ENCODE data around the gene PHTF2. TPM values are rescaled to one million over a fixed set of nuclear protein-coding genes. Genes with fewer than 3 reads are reported as not detected.

PHTF2 gene
- total RNA-seq, 1 donor from 2014 or later, result 25.0 TPM

DNA sequence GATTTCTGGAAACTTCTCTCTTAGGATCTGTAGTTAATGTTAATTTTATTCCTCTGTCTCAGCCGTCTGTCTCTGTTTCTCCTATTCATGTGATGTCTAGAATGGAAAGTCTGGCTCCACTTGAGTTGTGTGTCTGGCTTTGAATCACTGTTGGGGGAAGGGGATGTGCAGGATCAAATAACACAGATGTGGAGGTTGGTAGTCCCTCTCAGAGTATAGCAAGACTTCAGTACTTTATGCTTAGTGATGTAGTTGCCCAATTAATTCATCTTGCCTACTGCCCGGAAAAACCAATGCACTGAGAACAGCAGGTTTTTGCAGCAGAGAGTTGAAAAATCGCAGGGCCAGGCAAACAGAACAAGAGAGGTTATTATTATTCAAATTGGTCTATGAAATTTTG is 79.2 kb downstream of the PHTF2 start:
- peak; percentile 11 for DNase-seq (ENCODE audit: low spot score)

DNA sequence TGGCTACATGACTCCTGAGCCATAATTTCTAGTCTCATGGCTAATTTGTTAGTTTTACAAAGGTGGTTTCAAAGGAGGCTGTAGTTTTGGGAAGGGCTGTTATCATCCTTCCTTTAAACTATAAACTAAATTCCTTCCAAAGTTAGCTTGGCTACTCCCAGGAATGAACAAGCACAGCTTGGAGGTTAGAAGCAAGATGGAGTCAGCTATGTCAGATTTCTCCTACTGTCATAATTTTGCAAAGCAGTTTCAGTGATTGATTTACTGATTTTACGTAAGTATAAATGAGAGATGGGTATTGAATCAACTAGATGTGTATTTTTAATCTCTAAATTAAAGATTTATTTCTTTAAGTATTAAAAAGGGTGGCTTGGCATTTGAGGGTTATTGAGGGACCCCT is 79.9 kb downstream of the PHTF2 start:
- DNase-seq (ENCODE audit: low spot score), result no peak

DNA sequence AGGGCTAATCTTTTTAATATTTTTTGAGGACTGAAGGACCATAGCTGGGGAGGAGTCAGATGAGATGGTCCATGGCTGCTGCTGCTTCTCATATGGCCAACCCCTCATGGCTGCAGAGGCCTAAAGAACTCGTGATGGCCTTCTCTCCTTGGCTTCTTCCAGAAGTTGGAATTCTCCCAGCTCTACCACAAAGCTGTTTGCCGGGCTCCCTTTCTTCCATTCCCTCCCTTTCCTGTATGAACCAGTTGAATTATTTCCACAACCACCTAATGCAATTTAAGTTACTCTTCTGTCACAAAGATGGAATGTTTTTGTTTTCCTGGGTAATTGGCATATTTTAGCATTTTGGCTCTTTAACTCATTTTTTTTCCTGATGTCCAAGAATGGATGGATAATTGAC is 80.7 kb downstream of the PHTF2 start:
- DNase-seq (ENCODE audit: low spot score), result no peak

DNA sequence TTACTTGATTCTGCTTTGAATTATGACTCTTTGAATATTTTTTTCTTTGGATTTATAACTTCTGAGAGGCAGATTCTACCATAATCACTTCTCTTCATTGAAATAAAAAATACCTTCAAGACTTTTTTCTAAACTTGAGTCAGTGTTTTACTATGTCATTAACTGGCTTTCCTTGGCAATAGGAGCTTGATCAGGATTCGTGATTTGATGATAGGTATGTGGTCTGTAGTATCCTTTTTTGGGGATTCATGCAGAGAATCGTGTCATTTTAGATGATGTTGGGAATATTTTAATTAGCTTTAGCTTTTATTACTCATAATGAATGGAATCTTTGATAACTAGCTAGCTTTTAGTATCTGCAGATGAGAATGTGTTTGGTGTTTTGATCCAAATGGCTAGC is 83.3 kb downstream of the PHTF2 start:
- DNase-seq (ENCODE audit: low spot score), result no peak

DNA sequence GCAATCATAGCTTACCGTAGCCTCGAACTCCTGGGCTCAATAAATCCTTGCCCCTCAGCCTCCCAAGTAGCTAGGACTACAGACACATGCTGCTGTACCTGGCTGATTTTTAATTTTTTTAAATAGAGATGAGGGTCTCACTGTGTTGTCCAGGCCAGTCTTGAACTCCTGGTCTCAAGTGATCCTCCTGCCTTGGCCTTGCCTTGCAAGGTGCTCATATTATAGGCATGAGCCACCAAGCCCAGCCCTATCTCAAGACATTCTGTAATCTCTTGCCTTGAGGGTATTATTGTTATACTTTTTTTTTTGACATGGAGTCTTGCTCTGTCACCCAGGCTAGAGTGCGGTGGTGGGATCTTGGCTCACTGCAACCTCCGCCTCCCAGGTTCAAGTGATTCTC is 86.6 kb downstream of the PHTF2 start:
- DNase-seq (ENCODE audit: low spot score), result no peak

DNA sequence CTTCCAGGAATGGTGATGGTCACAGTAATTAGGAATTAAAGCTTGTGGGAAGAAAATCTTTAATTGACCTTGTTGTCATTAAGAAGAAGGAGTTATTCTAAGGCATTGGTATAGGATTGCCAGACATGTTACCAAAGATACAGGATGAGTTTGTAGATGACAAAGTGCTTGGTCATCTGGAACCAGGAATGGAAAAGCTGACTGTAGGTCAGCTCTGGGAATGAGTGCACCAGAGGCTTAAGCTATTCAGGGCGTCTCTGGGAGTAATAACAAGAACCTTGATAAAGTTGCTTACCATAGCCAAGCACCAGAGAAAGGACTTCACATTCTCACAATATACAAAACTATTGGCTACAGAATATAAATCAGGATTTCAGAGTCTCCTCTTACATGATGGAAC is 89.0 kb downstream of the PHTF2 start:
- DNase-seq (ENCODE audit: low spot score), result peak; percentile 14

DNA sequence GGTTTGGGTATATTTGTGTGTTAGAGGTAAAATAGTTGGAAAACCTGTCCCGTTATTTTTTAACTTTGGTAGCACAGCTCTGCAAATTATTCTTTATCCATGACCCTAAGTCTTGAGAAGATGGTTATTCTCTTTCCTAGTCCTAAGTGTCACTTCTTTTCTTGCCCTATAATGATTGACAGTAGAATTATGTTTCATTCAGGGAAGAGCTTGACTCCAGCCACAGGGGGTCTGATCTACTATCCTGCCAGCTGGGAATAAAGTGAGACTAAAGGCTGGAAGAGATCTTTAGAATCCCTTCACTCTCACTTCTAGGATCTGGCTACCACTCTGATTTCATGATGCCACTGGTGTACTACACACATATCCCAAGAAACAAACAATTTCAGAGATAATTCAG is 90.4 kb downstream of the PHTF2 start:
- no peak for DNase-seq (ENCODE audit: low spot score)

DNA sequence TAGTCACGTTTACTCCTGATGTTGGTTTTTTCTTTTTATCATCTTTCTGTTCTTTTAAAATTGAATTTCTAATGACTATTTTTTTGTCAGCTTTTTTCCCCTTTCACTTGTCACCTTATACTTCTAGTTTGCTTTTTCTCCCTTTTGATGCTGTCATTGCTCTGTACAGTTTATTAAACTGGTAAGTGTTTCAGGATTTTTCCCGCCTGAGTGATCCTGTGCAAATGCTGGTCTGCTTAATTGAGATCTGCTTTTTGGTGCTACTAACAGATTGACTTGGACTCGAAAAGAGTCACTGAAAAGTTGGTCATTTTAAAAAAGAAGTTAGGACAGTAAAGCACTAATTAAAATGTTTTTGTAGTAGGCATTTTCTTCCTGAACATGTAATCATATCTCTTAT is 95.2 kb downstream of the PHTF2 start:
- DNase-seq (ENCODE audit: low spot score), result no peak

DNA sequence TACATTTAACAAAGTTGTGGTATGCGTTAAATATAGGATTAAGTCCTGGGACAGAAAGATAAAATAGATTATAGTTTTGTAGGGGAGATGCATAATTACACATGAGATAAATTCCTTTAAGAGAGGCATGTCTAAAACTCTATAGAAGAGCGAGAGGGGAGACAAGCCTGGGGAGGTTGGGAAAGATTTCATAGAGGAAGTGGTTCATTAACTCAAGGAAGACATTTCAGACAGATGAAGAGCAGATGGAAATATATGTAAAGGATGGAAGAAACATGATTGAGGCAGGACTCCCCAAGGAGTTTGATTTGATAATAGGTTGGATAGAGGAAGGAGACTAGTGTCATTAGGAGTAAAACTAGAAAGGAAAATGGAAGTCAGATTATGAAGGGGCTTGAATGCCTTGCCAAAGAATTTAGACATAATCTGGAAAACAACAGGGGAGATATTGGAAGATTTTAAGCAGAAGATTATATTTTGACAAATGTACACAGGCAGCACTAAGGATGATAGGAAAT is 96.1 kb downstream of the PHTF2 start:
- DNase-seq (ENCODE audit: low spot score), result no peak

DNA sequence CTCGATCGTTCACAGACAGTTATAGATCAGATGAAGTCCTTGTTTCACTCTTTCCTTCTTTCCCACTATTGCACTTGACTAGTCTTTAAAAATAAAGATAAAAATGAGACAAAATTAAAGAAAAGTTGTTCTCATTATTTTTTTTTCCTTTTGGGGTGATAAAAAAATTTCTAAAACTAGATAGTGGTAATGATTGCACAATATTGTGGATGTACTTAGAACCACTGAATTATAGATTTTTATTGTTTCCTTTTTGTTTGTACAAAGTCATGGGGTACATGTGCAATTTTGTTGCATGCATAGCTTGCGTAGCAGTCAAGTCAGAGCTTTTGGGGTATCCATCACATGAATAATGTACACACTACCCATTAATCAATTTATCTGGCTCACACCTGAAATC is 97.3 kb downstream of the PHTF2 start:
- no peak for DNase-seq (ENCODE audit: low spot score)

DNA sequence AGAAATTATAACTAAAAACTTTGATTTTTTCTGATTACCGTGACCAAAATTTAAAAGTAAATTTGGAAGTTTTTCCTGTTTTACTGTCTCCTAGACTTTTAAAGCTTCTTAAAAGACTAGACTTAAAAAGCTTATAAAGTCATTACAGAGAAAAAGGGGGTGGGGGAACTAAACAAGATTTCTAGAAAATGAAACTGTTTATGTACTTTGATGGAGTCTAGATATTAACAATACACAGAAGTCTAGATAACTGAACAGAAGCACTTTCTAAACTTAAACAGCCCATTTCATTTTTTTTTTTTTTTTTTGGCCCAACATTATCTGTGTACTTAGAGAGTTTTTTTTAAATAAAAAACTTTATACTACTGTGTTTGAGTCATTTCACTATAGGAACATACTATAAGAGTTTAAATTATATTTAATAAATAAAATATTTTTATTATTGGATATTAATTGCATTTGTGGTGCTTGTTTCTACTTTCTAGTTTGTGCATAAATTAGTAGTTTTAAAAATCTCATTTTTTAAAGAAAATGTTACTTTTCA is 98.5 kb downstream of the PHTF2 start:
- no peak for DNase-seq (ENCODE audit: low spot score)

DNA sequence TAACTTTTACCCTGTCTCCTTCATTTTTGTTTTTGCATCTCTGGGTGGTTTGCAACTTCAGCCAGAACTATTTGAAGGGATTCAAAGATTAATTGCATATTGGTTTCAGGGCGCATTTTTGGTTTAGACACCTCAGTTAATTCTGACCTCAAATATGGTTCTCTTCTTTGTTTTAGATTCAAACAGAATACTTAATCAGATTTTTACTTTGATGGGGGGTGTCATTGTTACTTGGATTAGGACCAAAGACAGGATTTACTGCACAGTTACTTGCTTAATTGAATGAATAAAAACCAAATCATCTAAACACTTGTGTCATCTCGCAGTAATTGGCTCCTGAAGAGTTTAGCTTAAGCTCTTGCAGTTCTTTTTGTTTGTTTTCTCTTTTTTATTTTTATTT is 100.9 kb downstream of the PHTF2 start:
- DNase-seq (ENCODE audit: low spot score), result no peak

DNA sequence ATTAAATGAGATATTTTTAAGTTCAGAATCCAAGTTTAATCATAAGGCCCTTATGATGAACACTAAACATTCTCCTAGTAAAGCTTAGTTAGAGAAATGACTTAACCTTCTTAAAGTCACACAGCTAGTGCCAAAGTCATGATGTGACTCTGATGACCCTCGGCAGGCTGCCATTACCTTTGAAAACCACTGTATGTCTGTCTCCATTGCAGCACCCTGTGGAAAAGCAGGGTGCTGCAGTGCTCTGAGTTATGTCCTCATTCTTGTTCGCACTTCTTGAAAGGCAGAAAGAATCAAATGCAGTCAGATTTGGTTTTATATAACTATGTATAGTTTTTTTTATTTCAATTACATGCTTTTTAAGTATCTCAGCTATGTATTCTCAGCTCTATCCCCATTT is 105.0 kb downstream of the PHTF2 start:
- DNase-seq (ENCODE audit: low spot score), result no peak

DNA sequence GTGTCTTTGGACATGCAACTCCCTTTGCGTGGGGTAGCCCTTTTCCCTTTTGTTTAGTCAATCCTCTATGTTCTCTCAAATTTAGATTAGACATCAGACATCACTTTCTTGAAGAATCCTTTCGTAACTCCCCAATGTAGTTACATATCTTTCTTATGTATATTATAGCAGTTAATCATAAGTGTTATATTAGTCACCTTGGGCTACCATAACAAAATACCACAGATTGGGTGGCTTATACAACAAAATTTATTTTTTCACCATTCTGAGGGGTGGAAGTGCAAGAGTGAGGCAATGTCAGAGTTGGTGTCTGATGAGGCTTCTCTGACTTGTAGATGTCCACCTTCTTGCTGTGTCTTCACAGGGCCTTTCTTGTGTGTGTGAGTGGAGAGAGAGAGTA is 105.7 kb downstream of the PHTF2 start:
- no peak for DNase-seq (ENCODE audit: low spot score)

DNA sequence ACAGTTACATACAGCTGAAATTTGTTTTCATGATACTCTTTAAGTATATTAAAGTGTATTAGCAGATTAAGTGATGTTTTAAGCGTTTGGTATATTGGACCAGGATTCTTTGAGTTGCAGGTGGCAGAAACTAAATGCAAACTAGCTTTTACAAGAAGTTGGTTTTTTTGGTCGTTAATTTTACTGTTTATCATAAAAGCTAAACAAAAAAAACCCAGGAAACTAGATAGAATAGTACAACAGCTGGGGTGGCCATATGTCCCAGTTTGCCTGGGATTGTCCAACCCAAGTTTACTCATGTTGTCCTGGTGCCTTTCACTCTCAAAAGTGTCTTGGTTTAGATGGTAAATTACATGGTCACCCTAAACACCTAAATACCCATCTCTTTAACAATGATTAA is 108.7 kb downstream of the PHTF2 start:
- no peak for DNase-seq (ENCODE audit: low spot score)

DNA sequence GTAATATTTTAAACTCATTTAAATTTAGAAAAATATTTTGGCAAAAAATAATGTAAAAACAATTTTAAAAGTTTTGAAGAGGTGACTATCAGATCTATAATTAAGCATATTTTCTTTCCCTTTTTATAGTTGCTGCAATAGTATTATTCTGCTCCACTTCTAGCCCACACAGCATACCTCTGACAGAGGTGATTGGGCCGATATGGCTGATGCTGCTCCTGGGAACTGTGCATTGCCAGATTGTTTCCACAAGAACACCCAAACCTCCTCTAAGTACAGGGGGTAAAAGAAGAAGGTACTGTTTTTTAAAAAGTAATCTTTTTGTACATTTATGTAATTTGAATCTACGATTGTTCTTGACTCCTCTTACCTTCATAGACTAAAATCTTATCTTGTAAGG is 110.1 kb downstream of the PHTF2 start:
- no peak for DNase-seq (ENCODE audit: low spot score)

DNA sequence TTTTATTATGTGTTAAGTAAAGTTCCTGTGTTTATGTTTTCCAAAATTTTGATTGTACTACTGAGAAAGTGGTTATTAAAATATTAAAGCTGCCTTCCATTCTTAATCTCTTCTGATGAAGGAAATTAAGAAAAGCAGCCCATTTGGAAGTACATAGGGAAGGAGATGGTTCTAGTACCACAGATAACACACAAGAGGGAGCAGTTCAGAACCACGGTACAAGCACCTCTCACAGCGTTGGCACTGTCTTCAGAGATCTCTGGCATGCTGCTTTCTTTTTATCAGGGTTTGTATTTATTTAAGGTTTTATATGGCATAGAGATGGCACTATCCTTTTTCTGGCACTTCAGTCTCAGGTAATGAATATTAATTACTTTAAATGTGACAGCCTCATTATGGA is 111.6 kb downstream of the PHTF2 start:
- no peak for DNase-seq (ENCODE audit: low spot score)

DNA sequence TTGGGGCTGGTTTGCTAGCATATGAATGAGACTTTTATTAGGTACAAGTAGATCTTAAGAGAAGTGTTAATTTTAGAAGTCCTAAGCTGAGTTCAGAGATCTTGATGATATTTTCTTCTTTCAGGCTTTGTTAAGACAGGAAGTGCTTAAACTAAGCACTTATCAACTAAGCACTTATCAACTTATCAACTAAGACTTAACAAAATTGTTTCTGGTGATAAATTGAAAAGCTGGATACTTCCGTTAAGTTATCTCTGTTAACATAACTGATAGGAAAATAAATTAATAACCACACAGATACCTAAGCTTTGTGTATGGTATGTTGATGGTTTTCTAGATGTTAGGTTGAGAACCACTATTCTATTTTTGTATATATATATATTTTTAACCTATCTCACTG is 113.7 kb downstream of the PHTF2 start:
- DNase-seq (ENCODE audit: low spot score), result no peak

DNA sequence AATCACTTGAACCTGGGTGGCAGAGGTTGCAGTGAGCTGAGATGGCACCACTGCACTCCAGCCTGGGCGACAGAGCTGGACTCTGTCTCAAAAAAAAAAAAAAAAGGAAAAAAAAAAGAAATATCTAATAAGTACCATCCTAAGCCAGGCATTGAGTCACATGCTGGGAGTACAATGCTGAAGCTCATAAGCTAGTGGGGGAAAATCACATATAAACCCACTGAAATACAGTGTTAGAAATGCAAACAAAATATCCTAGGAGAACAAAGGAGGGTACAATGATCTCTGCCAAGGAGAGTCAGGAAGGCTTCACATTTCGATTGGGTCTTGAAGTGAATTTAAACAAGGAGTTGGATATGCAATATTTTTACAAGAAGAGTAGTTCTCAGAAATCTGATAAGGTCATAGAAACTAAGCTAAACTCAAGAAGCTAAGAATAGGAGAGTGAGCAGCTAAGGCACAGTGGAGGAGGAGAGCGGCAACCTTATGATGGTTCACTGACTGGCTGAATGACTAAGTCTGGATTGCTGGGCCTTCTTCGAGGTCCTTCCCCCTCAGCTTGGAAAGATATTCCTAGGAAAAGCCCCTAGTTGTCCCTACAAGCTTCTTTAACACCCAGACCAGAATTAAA is 115.5 kb downstream of the PHTF2 start:
- DNase-seq (ENCODE audit: low spot score), result no peak

DNA sequence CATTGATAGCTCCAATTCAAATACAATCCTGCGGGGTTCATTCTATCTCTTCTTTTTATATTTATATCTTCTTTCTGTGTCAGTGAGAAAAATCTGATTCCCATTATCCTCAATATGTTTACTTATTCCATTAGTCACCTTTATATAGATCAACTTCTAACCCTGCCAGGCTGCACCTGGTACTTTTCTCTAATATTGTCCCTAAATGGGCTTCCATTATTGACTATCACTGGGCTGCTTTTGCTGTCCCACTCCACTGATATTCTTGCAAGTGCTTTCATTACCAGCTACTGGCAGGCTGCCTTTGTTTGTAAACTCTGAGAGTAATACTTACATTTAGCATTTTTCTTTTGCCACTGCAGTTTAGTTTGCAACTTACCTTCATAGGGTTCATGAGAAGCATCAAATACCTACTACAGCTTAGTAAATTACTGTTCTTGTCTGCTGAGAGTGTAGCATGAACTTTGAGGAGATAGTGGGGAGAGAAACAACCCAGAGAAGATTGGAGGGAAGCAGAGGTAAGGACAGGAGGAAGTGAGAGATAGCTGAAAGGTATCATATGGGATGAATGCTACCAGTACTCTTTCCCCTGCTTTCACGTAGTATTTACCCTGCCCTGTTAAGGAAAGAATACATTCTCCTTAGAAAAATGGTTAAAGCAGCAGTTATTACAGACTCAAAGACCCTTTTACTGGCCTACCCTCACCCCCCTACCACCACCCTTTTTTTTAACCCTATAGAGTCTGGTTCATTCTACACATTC is 119.1 kb downstream of the PHTF2 start:
- no peak for DNase-seq (ENCODE audit: low spot score)

DNA sequence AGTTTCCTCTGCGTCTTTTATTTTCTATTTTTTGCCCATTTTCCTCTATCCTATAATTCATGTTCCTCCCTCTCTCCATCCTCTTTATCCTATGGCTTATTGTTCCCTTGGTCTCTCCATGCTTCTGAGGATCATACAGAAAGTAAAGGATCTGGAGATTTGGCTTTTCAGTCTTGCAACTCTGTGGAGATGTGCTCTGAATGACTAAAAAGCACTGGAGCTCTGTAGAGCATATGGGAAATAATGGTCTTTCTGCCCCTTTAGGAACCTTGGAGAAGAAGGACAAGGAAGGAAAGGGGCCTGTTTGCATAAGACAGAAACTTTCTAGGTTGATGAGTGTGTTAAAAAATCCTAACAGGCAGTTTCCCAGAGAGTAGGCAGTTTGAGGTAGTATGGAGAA is 120.1 kb downstream of the PHTF2 start:
- DNase-seq (ENCODE audit: low spot score), result no peak

DNA sequence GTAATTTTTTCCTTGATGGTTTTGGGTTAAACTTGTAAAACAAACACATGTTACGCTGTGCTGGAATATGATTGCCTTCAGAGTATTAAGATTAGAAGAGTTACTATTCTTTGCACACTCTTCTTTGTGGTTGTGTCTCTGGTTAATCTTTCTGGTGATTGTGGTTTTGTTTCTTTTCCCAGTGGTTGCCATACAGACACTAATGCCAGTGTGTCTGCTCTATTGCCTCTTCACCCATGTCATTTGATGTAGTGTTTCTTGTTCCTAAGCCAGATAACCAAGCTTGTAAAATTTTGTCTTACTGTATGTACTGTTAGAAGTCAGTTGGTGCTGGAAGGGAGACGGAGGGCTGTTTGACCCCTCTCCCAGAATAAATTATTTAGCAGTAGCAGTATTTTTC is 124.8 kb downstream of the PHTF2 start:
- DNase-seq (ENCODE audit: low spot score), result no peak

DNA sequence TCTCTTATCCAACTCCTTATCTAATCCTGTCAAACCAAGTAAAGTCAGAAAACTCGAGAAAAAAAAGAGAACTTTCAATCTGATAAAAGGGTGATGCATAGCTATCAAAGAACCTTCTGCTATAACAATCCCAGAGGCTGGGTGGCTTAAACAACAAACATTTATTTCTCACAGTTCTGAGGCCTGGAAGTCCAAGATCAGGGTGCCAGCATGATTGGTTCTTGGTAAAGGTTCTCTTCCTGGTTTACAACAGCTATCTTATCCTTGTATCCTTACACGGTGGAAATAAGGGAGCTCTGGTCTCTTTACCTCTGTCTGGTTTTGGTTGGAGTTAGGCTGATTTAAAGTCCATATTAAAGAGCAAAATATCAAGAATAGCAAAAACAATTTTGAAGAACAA is 131.9 kb downstream of the PHTF2 start:
- DNase-seq (ENCODE audit: low spot score), result no peak

Measured in umbilical cord (tissue), 2 donors.